IMR-90 (cell line): ENCODE data around the gene SYPL2. TPM values are rescaled to one million over a fixed set of nuclear protein-coding genes. Genes with fewer than 3 reads are reported as not detected.

ENCODE experiments used
- ATAC-seq: fragments of 200-7000 bp; cut with Tn5 transposase; 2 replicates; pipeline ENCODE4 v1.9.1; 2020; ENCODE audit warnings: low read depth, mild to moderate bottlenecking, moderate library complexity
- BruUV-seq: library from RNA; stranded (reverse); fragments of 400-500 nt; replicated peaks from 2 replicates; lab custom pipeline; 2021; lab: Mats Ljungman, UMichigan
- CTCF ChIA-PET: fragments of 300-600 bp; formaldehyde crosslinking; extraction: SDS; loops from one replicate; lab custom pipeline; 2021; ENCODE audit warnings: antibody characterized with exemption; lab: Yijun Ruan, JAX
- POLR2A ChIA-PET: fragments of 300-600 bp; sonication (Branson Sonifier 250); formaldehyde crosslinking; loops from one replicate; lab custom pipeline; 2022; ENCODE audit warnings: antibody characterized with exemption; ENCODE audit not compliant: unreplicated experiment; lab: Charles Lee
- DNase-seq: peaks from one replicate; pipeline ENCODE4 v3.0.0; 2013
- H2AFZ ChIP-seq: replicated peaks from 2 replicates; pipeline ENCODE3; 2013; ENCODE audit warnings: low read length, mild to moderate bottlenecking; ENCODE audit not compliant: poor library complexity
- H2AK5ac ChIP-seq: 2 replicates; pipeline ENCODE4 v1.6.1; 2013; ENCODE audit warnings: low read depth, low read length, inconsistent platforms
- H2AK9ac ChIP-seq: replicated peaks from 2 replicates; pipeline ENCODE3; 2013; ENCODE audit warnings: mild to moderate bottlenecking, low read depth, low read length, moderate library complexity; ENCODE audit not compliant: poor library complexity
- H2BK120ac ChIP-seq: 2 replicates; pipeline ENCODE4 v1.6.1; 2013; ENCODE audit warnings: low read depth, low read length, inconsistent platforms
- H2BK15ac ChIP-seq: 3 replicates; pipeline ENCODE4 v1.6.1; 2013; ENCODE audit warnings: low read depth, low read length, inconsistent platforms
- H2BK20ac ChIP-seq: 2 replicates; pipeline ENCODE4 v1.6.1; 2013; ENCODE audit warnings: low read depth, mild to moderate bottlenecking, inconsistent platforms, low read length, moderate library complexity
- H2BK5ac ChIP-seq: 2 replicates; pipeline ENCODE4 v1.6.1; 2013; ENCODE audit warnings: mild to moderate bottlenecking, low read depth, low read length, inconsistent platforms; ENCODE audit not compliant: poor library complexity, severe bottlenecking
- H3K14ac ChIP-seq: replicated peaks from 2 replicates; pipeline ENCODE4 v1.6.1; 2013; ENCODE audit warnings: low read depth, low read length, inconsistent platforms
- H3K18ac ChIP-seq: 2 replicates; pipeline ENCODE4 v1.6.1; 2013; ENCODE audit warnings: low read depth, low read length, control low read depth
- H3K23ac ChIP-seq: 2 replicates; pipeline ENCODE4 v1.6.1; 2013; ENCODE audit warnings: low read depth, low read length, inconsistent platforms
- H3K27ac ChIP-seq: 2 replicates; pipeline ENCODE4 v1.5.1; 2013; ENCODE audit warnings: mild to moderate bottlenecking, control low read depth, low read length; ENCODE audit not compliant: insufficient read depth
- H3K27me3 ChIP-seq: 2 replicates; pipeline ENCODE4 v1.6.1; 2013; ENCODE audit warnings: low read length; ENCODE audit not compliant: control insufficient read depth, insufficient read depth
- H3K36me3 ChIP-seq: 2 replicates; pipeline ENCODE4 v1.6.1; 2013; ENCODE audit warnings: low read length, mixed read lengths; ENCODE audit not compliant: control insufficient read depth, insufficient read depth
- H3K4ac ChIP-seq: 2 replicates; pipeline ENCODE4 v1.6.1; 2013; ENCODE audit warnings: low read depth, low read length, inconsistent platforms
- H3K4me1 ChIP-seq: 2 replicates; pipeline ENCODE4 v1.6.1; 2013; ENCODE audit warnings: low read length, mixed read lengths; ENCODE audit not compliant: control insufficient read depth, insufficient read depth
- H3K4me2 ChIP-seq: 2 replicates; pipeline ENCODE4 v1.6.1; 2013; ENCODE audit warnings: low read depth, mild to moderate bottlenecking, control low read depth, low read length, moderate library complexity
- H3K4me3 ChIP-seq: 2 replicates; pipeline ENCODE4 v1.5.1; 2013; ENCODE audit warnings: low read depth, mild to moderate bottlenecking, control low read depth, low read length, moderate library complexity; ENCODE audit not compliant: insufficient read depth
- H3K56ac ChIP-seq: 2 replicates; pipeline ENCODE4 v1.6.1; 2013; ENCODE audit warnings: low read length, inconsistent platforms; ENCODE audit not compliant: insufficient read depth; ENCODE audit errors: extremely low read depth
- H3K79me1 ChIP-seq, 2 experiments: 2 replicates each; pipeline ENCODE4 v1.6.1; 2013; ENCODE audit warnings: low read length in 2 of 2, inconsistent platforms in 1 of 2, low read depth in 1 of 2
- H3K9ac ChIP-seq: 2 replicates; pipeline ENCODE4 v1.6.1; 2013; ENCODE audit warnings: low read depth, low read length, control low read depth
- H3K9me1 ChIP-seq: 2 replicates; pipeline ENCODE4 v1.6.1; 2013; ENCODE audit warnings: low read length, inconsistent platforms; ENCODE audit not compliant: insufficient read depth
- H3K9me3 ChIP-seq: 2 replicates; pipeline ENCODE4 v1.6.1; 2013; ENCODE audit warnings: low read length; ENCODE audit not compliant: control insufficient read depth, insufficient read depth
- H4K20me1 ChIP-seq: 2 replicates; pipeline ENCODE4 v1.6.1; 2013; ENCODE audit warnings: low read length, inconsistent platforms; ENCODE audit not compliant: insufficient read depth
- H4K5ac ChIP-seq: 2 replicates; pipeline ENCODE4 v1.6.1; 2013; ENCODE audit warnings: mild to moderate bottlenecking, low read depth, low read length, control low read depth
- H4K8ac ChIP-seq, 2 experiments: 2 replicates each; pipeline ENCODE4 v1.6.1; 2013; ENCODE audit warnings: low read depth in 2 of 2, low read length in 2 of 2, control low read depth in 1 of 2, inconsistent platforms in 1 of 2
- H4K91ac ChIP-seq: 2 replicates; pipeline ENCODE4 v1.6.1; 2013; ENCODE audit warnings: low read depth, low read length, inconsistent platforms; ENCODE audit not compliant: insufficient read depth
- CEBPB ChIP-seq: IDR thresholded peaks from 2 replicates; pipeline ENCODE4 v1.6.1; 2012; ENCODE audit warnings: low read depth, low read length, improper control_type of control experiment
- FOS ChIP-seq: fragments of 150-350 bp; IDR thresholded peaks from 2 replicates; pipeline ENCODE4 v1.6.1; 2016; ENCODE audit warnings: low read depth, low read length
- MAFK ChIP-seq: IDR thresholded peaks from 2 replicates; pipeline ENCODE4 v1.6.1; 2012; ENCODE audit warnings: low read depth, low read length, improper control_type of control experiment
- NFE2L2 ChIP-seq: fragments of 150-350 bp; IDR thresholded peaks from 2 replicates; pipeline ENCODE4 v1.6.1; 2016; ENCODE audit warnings: low read depth, mild to moderate bottlenecking, low read length
- RAD21 ChIP-seq: IDR thresholded peaks from 2 replicates; pipeline ENCODE4 v1.6.1; 2012; ENCODE audit warnings: low read length, improper control_type of control experiment
- WGBS, 2 experiments: methylation state at CpG; one replicate each; pipeline versions ENCODE4 v1.1.5 to v1.1.7; 2013; ENCODE audit warnings: missing lambda C conversion rate in 2 of 2; ENCODE audit not compliant: insufficient read length in 1 of 2; ENCODE audit errors: extremely low coverage in 2 of 2; 5-methylcytosine and 5-hydroxymethylcytosine counted together
- dilution Hi-C: fragments of 300-500 bp; cut with HindIII; formaldehyde crosslinking; loops from one replicate; pipeline ENCODE4 v1.14.3; 2018; ENCODE audit warnings: low sequenced_read_pairs; ENCODE audit not compliant: unreplicated experiment
- in situ Hi-C: fragments of 300-500 bp; cut with MboI; formaldehyde crosslinking; loops from 3 replicates; pipeline ENCODE4 v1.14.3; 2019; ENCODE audit warnings: low sequenced_read_pairs, inconsistent platforms, mixed read lengths
- intact Hi-C: fragments of 100-400 bp; cut with micrococcal nuclease; formaldehyde crosslinking; loops from 2 replicates; pipeline ENCODE4 v1.10.0; 2022
- polyA plus RNA-seq, 3 experiments: library from polyadenylated mRNA; depleted of rRNA; stranded (reverse); fragments of >200 nt; gene quantifications; 2 replicates each; pipeline ENCODE4 v1.2.3, GENCODE V29; 2012; ENCODE audit warnings: low replicate concordance in 1 of 3
- total RNA-seq: library from RNA; depleted of rRNA; stranded (reverse); fragments of >200 nt; gene quantifications from 2 replicates; pipeline ENCODE4 v1.2.3, GENCODE V29; 2012
- TF ChIP-seq, protein P1 (sequence below): fragments of 150-350 bp; IDR thresholded peaks from 2 replicates; pipeline ENCODE4 v1.6.1; 2016; ENCODE audit warnings: low read depth, mild to moderate bottlenecking, low read length, moderate library complexity, borderline replicate concordance
- TF ChIP-seq, protein P2 (sequence below): fragments of 150-350 bp; IDR thresholded peaks from 2 replicates; pipeline ENCODE4 v1.6.1; 2017; ENCODE audit warnings: mild to moderate bottlenecking, antibody characterized with exemption, low read length, low read depth

The SYPL2 gene
- total and polyA plus RNA-seq, 2 of the 4 experiments (the other 2 are of a cell fraction) = under 0.01 to 0.65 TPM

DNA sequence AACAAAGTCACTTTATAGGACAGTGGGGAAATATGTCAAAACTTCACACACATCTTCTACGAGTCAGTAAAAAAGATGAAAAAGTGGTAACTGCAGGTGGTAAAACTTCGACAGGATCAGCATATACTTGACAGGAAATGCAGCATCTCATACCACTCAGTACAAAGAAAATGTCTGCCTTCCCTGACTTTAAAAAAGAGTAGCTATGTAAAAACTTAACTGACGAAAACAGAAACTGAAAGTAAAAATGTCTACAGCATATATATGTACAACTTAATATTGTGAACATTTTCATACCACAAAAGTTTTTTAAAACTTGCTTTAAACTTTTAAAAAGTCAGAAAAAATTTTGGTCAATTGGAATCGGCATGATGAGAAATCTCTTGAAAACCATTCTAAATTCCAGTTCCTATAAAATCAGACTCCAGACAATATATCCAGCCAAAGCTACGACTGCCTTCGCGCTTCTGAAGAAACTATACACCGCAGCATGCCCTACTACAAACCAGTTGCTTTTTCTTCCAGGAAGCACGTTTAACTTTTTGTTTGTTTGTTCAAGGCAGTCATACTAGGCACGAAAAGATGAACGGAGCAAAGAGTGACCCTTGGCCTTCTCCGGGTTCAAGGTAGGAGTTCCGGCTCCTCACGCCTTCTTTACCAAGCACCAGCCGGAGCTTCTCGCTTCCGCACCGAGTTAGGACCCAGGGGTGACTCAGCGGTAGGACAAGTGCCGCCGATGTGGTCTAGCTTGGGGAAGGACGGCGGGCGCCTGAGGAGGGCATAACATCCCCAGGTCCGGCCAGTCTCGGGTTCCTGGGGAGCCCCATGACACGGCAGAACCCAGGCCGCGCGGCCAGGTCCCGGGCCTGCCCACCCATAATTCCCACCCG, 40.7 kb upstream of the SYPL2 start:
- Histone ChIP-seq H3K56ac (peak overlapping the region; percentile 76), H2AFZ (peak overlapping the region; percentile 96), H4K91ac (peak overlapping the region; percentile 64), H3K79me1 (peaks cover 18 to 54% of the 10 kb centered on the region in 2 experiments), H3K14ac (peak overlapping the region; percentile 80), H2BK15ac (no peak overlapping the region; the same call in 2 of the 3 replicates), H3K36me3 (peaks cover 5% of the 10 kb centered on the region), H2BK120ac (peak overlapping the region; percentile 44; the same call in 1 of the 2 replicates), H3K27me3 (no peaks in the 10 kb centered on the region), H2BK20ac (no peak overlapping the region), H3K4me2 (peak overlapping the region; percentile 92), H3K4ac (peak overlapping the region; percentile 81), H2AK5ac (peak overlapping the region; percentile 87), H3K9ac (peak overlapping the region; percentile 72), H3K4me3 (peak overlapping the region; percentile 70), H3K18ac (peak overlapping the region; percentile 10), H2AK9ac (peak overlapping the region; percentile 93), H4K5ac (peak overlapping the region; percentile 20), H2BK5ac (peak overlapping the region; percentile 69), H4K20me1 (peaks cover 28% of the 10 kb centered on the region), H3K27ac (peak overlapping the region; percentile 72), H3K9me1 (peaks cover 3% of the 10 kb centered on the region; the same call in 1 of the 2 replicates), H3K9me3 (no peaks in the 10 kb centered on the region), H3K4me1 (peaks cover 7% of the 10 kb centered on the region), H4K8ac (peak overlapping the region; percentile 2 to 79; a peak in 2 of 4 replicates), H3K23ac (peak overlapping the region; percentile 51; the same call in 1 of the 2 replicates)
- intact Hi-C loops (loop anchor here (1.0 to 2.0 kb wide), 2 partner anchors 58 to 107 kb away; partner anchors contain the start of gene ATXN7L2), dilution Hi-C loops (no loop called here), in situ Hi-C loops (no loop called here)
- peak; percentile 53 for DNase-seq
- ATAC-seq = peak; percentile 49
- ChIA-PET CTCF (interaction anchor here (0.6 to 1.7 kb wide), 5 partner anchors 26 to 865 kb away, joined by 3 to 7 read pairs (median 4); partner anchors contain the start of gene EEIG2), POLR2A (no interaction called here)
- TSS peak; percentile 74 for BruUV-seq
- TF ChIP-seq CEBPB (no peak), NFE2L2 (no peak), FOS (no peak), MAFK (no peak), RAD21 (no peak)
- TF ChIP-seq, protein P1, sequence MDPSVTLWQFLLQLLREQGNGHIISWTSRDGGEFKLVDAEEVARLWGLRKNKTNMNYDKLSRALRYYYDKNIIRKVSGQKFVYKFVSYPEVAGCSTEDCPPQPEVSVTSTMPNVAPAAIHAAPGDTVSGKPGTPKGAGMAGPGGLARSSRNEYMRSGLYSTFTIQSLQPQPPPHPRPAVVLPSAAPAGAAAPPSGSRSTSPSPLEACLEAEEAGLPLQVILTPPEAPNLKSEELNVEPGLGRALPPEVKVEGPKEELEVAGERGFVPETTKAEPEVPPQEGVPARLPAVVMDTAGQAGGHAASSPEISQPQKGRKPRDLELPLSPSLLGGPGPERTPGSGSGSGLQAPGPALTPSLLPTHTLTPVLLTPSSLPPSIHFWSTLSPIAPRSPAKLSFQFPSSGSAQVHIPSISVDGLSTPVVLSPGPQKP = no peak
- TF ChIP-seq, protein P2, sequence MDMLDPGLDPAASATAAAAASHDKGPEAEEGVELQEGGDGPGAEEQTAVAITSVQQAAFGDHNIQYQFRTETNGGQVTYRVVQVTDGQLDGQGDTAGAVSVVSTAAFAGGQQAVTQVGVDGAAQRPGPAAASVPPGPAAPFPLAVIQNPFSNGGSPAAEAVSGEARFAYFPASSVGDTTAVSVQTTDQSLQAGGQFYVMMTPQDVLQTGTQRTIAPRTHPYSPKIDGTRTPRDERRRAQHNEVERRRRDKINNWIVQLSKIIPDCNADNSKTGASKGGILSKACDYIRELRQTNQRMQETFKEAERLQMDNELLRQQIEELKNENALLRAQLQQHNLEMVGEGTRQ = no peak
- 4% methylated on average over 5 of the region's 32 CpGs; no CpG with 5 or more reads in 1 of the 2 experiments for whole genome bisulfite sequencing, 2 experiments
